Measurements from ENCODE around the gene SIRT4. TPM values are rescaled to one million over a fixed set of nuclear protein-coding genes. Genes with fewer than 3 reads are reported as not detected.

The SIRT4 gene
- total and polyA plus RNA-seq, 2 of the 4 experiments (the other 2 are of a cell fraction) = 0.87 to 2.0 TPM

- Histone ChIP-seq H2AK9ac (replicated peaks; ENCODE audit: low read depth, low read length, poor library complexity) (peak overlapping the region; percentile 100), H3K79me1 (ENCODE audit: low read depth in 1 of 2, low read length in 2 of 2) (peaks cover 2 to 36% of the 10 kb centered on the region in 2 experiments; a peak in 2 of 4 replicates), H3K4me1 (ENCODE audit: control insufficient read depth, insufficient read depth, low read length) (peaks cover 19% of the 10 kb centered on the region), H2AFZ (replicated peaks; ENCODE audit: low read length, poor library complexity) (peak overlapping the region; percentile 86), H3K36me3 (ENCODE audit: control insufficient read depth, insufficient read depth, low read length) (peaks cover 4% of the 10 kb centered on the region; the same call in 1 of the 2 replicates), H3K9me1 (ENCODE audit: insufficient read depth, low read length) (peaks cover 23% of the 10 kb centered on the region), H4K8ac (ENCODE audit: low read depth in 2 of 2, low read length in 2 of 2) (peak overlapping the region; percentile 44 to 72), H2BK20ac (ENCODE audit: low read depth, low read length) (peak overlapping the region; percentile 40; the same call in 1 of the 2 replicates), H3K27ac (ENCODE audit: insufficient read depth, low read length) (peak overlapping the region; percentile 97), H2BK5ac (ENCODE audit: low read depth, low read length, poor library complexity, severe bottlenecking) (peak overlapping the region; percentile 92), H3K4ac (ENCODE audit: low read depth, low read length) (peak overlapping the region; percentile 97), H2AK5ac (ENCODE audit: low read depth, low read length) (peak overlapping the region; percentile 95), H3K56ac (ENCODE audit: extremely low read depth, insufficient read depth, low read length) (peak overlapping the region; percentile 67), H4K91ac (ENCODE audit: insufficient read depth, low read depth, low read length) (peak overlapping the region; percentile 91), H3K9ac (ENCODE audit: low read depth, low read length) (peak overlapping the region; percentile 96), H2BK120ac (ENCODE audit: low read depth, low read length) (peak overlapping the region; percentile 64), H3K18ac (ENCODE audit: low read depth, low read length) (peak overlapping the region; percentile 56), H4K20me1 (ENCODE audit: insufficient read depth, low read length) (peaks cover 47% of the 10 kb centered on the region), H3K14ac (replicated peaks; ENCODE audit: low read depth, low read length) (peak overlapping the region; percentile 97), H3K27me3 (ENCODE audit: control insufficient read depth, insufficient read depth, low read length) (no peaks in the 10 kb centered on the region), H3K9me3 (ENCODE audit: control insufficient read depth, insufficient read depth, low read length) (no peaks in the 10 kb centered on the region), H3K4me3 (ENCODE audit: insufficient read depth, low read depth, low read length) (peak overlapping the region; percentile 98), H3K4me2 (ENCODE audit: low read depth, low read length) (peak overlapping the region; percentile 97), H2BK15ac (ENCODE audit: low read depth, low read length) (peak overlapping the region; percentile 88; the same call in 2 of the 3 replicates), H3K23ac (ENCODE audit: low read depth, low read length) (peak overlapping the region; percentile 95), H4K5ac (ENCODE audit: low read depth, low read length) (peak overlapping the region; percentile 21)
- WGBS, 2 experiments (ENCODE audit: extremely low coverage in 2 of 2, insufficient read length in 1 of 2) = 0% methylated on average over 6 of the region's 29 CpGs; no CpG with 5 or more reads in 1 of the 2 experiments
- in situ Hi-C loops (cut with MboI; ENCODE audit: low sequenced_read_pairs) (loop anchor here (5.0 kb wide), 1 partner anchor 38 kb away; no protein-coding TSS in a partner anchor), dilution Hi-C loops (cut with HindIII; ENCODE audit: low sequenced_read_pairs, unreplicated experiment) (no loop called here), intact Hi-C loops (cut with micrococcal nuclease) (loop anchor here (1.0 to 2.0 kb wide), 2 partner anchors 37 to 64 kb away; partner anchors contain the start of gene RPLP0)
- DNase-seq (no peak), ATAC-seq (ENCODE audit: low read depth) (peak; percentile 1)
- no peak for TF ChIP-seq CTCF (conservative IDR thresholded peaks at IDR 0.05; ENCODE audit: low read depth, low read length)
- TF ChIP-seq CHD1 (IDR thresholded peaks at IDR 0.05; ENCODE audit: low read depth, low read length) = no peak
- TF ChIP-seq NFE2L2 (IDR thresholded peaks at IDR 0.05; ENCODE audit: low read depth, low read length) = no peak
- TF ChIP-seq MAFK (IDR thresholded peaks at IDR 0.05; ENCODE audit: low read depth, low read length) = no peak
- TF ChIP-seq USF2 (IDR thresholded peaks at IDR 0.05; ENCODE audit: low read depth, low read length) = no peak
- no peak for TF ChIP-seq ELK1 (IDR thresholded peaks at IDR 0.05; ENCODE audit: borderline replicate concordance, low read depth, low read length)
- ChIA-PET CTCF (interaction anchor here (0.5 to 7.2 kb wide), 14 partner anchors 21 to 407 kb away, joined by 3 to 116 read pairs (median 4); partner anchors contain the start of genes RNU4-2 and RPLP0), POLR2A (ENCODE audit: unreplicated experiment) (interaction anchor here (0.6 to 6.5 kb wide), 7 partner anchors 26 to 1893 kb away, joined by 3 to 39 read pairs (median 15); partner anchors contain the start of genes RNU4-2 and RPLP0)
- no TSS peak for BruUV-seq (replicated peaks)
Observed at GRCh38 chr12:120264904-120265472, 37.1 kb upstream of the SIRT4 start.
